KMS-11 (cell line): Measurements from ENCODE around the gene ATG9A.

Source experiments
- H2AFZ ChIP-seq: fragments of 200-600 bp; sonication (generic); 2 replicates; pipeline ENCODE4 v1.6.1; 2016; ENCODE audit warnings: antibody characterized with exemption, mixed run types, low read depth
- H3K27ac ChIP-seq: fragments of 200-600 bp; sonication (generic); 2 replicates; pipeline ENCODE4 v1.6.1; 2016; ENCODE audit warnings: mild to moderate bottlenecking, mixed run types
- H3K27me3 ChIP-seq: fragments of 200-600 bp; sonication (generic); 2 replicates; pipeline ENCODE4 v1.6.1; 2017; ENCODE audit warnings: mild to moderate bottlenecking, low read depth, mixed run types, moderate library complexity; ENCODE audit not compliant: insufficient read depth
- H3K36me3 ChIP-seq: fragments of 200-600 bp; sonication (generic); 2 replicates; pipeline ENCODE4 v1.6.1; 2017; ENCODE audit warnings: mild to moderate bottlenecking, mixed run types; ENCODE audit not compliant: insufficient read depth
- H3K4me1 ChIP-seq: fragments of 200-600 bp; sonication (generic); 2 replicates; pipeline ENCODE4 v1.6.1; 2016; ENCODE audit warnings: mild to moderate bottlenecking, low read depth, mixed run types; ENCODE audit not compliant: poor library complexity, severe bottlenecking
- H3K4me2 ChIP-seq: fragments of 200-600 bp; sonication (generic); 2 replicates; pipeline ENCODE4 v1.7.0; 2016; ENCODE audit warnings: mild to moderate bottlenecking, mixed run types
- H3K4me3 ChIP-seq: fragments of 200-600 bp; sonication (generic); IDR thresholded peaks from 2 replicates; pipeline ENCODE4 v1.6.1; 2017; ENCODE audit warnings: low read depth, low read length, mixed read lengths; ENCODE audit not compliant: insufficient read depth
- H3K79me2 ChIP-seq: fragments of 200-600 bp; sonication (generic); 2 replicates; pipeline ENCODE4 v1.6.1; 2016; ENCODE audit warnings: low read depth, mixed run types; ENCODE audit not compliant: insufficient read depth
- H3K9ac ChIP-seq: fragments of 200-600 bp; sonication (generic); 2 replicates; pipeline ENCODE4 v1.6.1; 2016; ENCODE audit warnings: mild to moderate bottlenecking, mixed run types
- H4K20me1 ChIP-seq: fragments of 200-600 bp; sonication (generic); 2 replicates; pipeline ENCODE4 v1.6.1; 2016; ENCODE audit warnings: mild to moderate bottlenecking, mixed run types; ENCODE audit not compliant: insufficient read depth
- CTCF ChIP-seq: fragments of 200-600 bp; sonication (generic); conservative IDR thresholded peaks from 2 replicates; pipeline ENCODE4 v1.6.1; 2017; ENCODE audit warnings: low read depth, mild to moderate bottlenecking, antibody characterized with exemption, low read length, moderate library complexity, mixed read lengths

Gene ATG9A

GRCh38 chr2:219176818-219177551, 52.5 kb downstream of the ATG9A start, which contains the start of gene CNPPD1:
CNPPD1 (minus strand) TSS chr2:219176925; CDS start chr2:219176828, 97 bp downstream.
- peak within 1 kb of the TSS; percentile 97 for H3K4me2 ChIP-seq

DNA sequence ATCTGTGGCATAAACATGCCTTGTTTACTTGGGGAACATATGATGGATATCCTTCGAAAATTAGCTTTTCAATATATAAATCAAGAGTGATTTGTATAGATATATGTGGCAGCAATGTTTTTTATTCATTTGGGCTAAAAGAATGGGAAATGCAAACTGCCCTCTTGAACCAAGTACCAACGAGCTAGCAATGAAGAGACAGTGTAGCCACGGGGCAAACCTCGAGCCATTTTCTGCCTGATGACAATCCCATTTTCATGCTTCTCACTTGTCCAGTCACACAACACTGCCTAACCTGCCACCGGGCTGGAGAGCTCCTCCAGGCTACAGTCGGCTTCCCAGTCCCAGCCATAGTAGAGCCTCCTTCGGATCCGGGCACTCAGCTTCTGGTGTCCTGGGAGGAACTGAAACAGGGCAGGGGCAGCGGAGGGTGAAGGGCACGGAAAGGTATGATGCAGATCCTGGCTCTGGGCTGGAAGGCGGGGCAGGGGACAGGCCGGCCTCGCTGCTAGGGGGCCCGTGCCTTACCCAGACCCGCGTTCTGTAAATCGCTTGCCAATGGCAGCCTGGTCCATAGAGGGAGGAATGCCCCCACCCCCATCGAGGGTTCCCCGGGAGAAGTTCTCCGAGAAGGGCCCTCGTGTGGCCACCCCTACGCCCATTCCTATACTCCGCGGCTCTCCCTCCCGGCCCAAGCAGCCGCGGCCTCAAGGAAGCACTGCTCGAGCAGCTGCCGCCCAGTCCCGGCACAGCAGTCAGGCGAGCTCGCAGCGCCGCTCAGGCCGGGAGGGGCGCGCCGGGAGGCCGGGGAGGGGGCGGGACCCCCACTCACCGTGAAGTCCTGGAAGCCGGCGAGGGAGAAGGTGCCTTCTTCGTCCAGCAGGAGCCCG, 53.3 kb downstream of the ATG9A start:
- H3K4me3 ChIP-seq = peak overlapping the region; percentile 26
- H3K27ac ChIP-seq = peak overlapping the region; percentile 81
- H3K79me2 ChIP-seq = peaks cover 29% of the 10 kb centered on the region; the same call in 1 of the 2 replicates
- H3K27me3 ChIP-seq = no peaks in the 10 kb centered on the region
- peak overlapping the region; percentile 59; the same call in 1 of the 2 replicates for H3K9ac ChIP-seq
- H3K36me3 ChIP-seq = no peaks in the 10 kb centered on the region
- H3K4me2 ChIP-seq = peak overlapping the region; percentile 97
- TF ChIP-seq CTCF = no peak
- H2AFZ ChIP-seq = peak overlapping the region; percentile 86
- H3K4me1 ChIP-seq = peaks cover 18% of the 10 kb centered on the region
- no peaks in the 10 kb centered on the region for H4K20me1 ChIP-seq

More at GRCh38 chr2:219176818-219177551, 52.5 kb downstream of the ATG9A start, which contains the start of gene CNPPD1:
- H2AFZ ChIP-seq = peak within 1 kb of the TSS; percentile 86
- H3K9ac ChIP-seq = peak within 1 kb of the TSS; percentile 59
- peak within 1 kb of the TSS; percentile 81 for H3K27ac ChIP-seq
- TF ChIP-seq CTCF = no peak
- H3K36me3 ChIP-seq = no peaks in the 10 kb centered on the region
- no peaks in the 10 kb centered on the region for H4K20me1 ChIP-seq
- H3K27me3 ChIP-seq = no peaks in the 10 kb centered on the region
- H3K79me2 ChIP-seq = peaks cover 29% of the 10 kb centered on the region; the same call in 1 of the 2 replicates
- H3K4me1 ChIP-seq = peaks cover 18% of the 10 kb centered on the region
- peak within 1 kb of the TSS; percentile 40 for H3K4me3 ChIP-seq

DNA sequence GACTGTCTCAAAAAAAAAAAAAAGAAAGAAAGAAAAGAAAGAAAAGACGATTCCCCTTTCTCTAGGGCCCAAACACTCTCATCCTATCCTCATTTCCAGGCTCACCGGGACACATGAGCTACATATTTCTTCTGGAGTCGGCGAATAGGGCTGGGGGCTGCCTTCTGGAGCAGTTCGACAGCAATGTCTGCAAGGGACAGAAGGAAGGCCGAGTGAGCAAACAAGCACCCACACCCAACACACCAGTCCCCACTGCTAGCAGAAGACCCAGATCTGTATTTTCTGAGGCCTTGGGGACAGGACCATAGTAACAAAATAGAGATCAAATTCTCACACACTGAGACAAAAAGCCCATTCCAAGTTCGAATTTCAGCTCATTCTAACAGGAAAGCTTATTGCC, 54.0 kb downstream of the ATG9A start:
- TF ChIP-seq CTCF = no peak
- no peak overlapping the region for H3K4me3 ChIP-seq
- peaks cover 29% of the 10 kb centered on the region; the same call in 1 of the 2 replicates for H3K79me2 ChIP-seq
- peak overlapping the region; percentile 97 for H3K4me2 ChIP-seq
- H2AFZ ChIP-seq = no peak overlapping the region
- H3K4me1 ChIP-seq = peaks cover 18% of the 10 kb centered on the region
- no peaks in the 10 kb centered on the region for H4K20me1 ChIP-seq
- peak overlapping the region; percentile 59; the same call in 1 of the 2 replicates for H3K9ac ChIP-seq
- H3K36me3 ChIP-seq = no peaks in the 10 kb centered on the region
- peak overlapping the region; percentile 81; the same call in 1 of the 2 replicates for H3K27ac ChIP-seq
- no peaks in the 10 kb centered on the region for H3K27me3 ChIP-seq

- Histone ChIP-seq H3K27me3 (no peaks in the 10 kb centered on the region), H3K4me1 (peaks cover 18% of the 10 kb centered on the region), H3K4me3 (no peak overlapping the region), H4K20me1 (no peaks in the 10 kb centered on the region), H3K4me2 (no peak overlapping the region), H3K79me2 (peaks cover 23% of the 10 kb centered on the region; the same call in 1 of the 2 replicates), H3K36me3 (no peaks in the 10 kb centered on the region), H3K27ac (no peak overlapping the region), H3K9ac (no peak overlapping the region), H2AFZ (no peak overlapping the region)
- TF ChIP-seq CTCF = no peak
These were observed 54.6 kb downstream of the ATG9A start for GRCh38 chr2:219174801-219175200.
